ENCODE results near the gene CNGB1. TPM values are rescaled to one million over a fixed set of nuclear protein-coding genes. Genes with fewer than 3 reads are reported as not detected.
A peak's percentile ranks its signal among the peaks of the same experiment; 100 is the strongest.

CNGB1 gene
- total and polyA plus RNA-seq, 4 donors, result not detected

GRCh38 chr16:57940382-57940966 lies 30.5 kb downstream of the CNGB1 start:
- 93 to 99% methylated on average over 5 of the region's 5 CpGs for WGBS, 2 donors
- H3K4me3 ChIP-seq (ENCODE audit: low read length in 2 of 2), result no peak overlapping the region
- intact Hi-C loops (cut with DNase I), result no loop called here
- ATAC-seq (ENCODE audit: low FRiP score) (no peak), DNase-seq (no peak)
- H3K9me3 ChIP-seq (ENCODE audit: control insufficient read depth, low read length), result no peaks in the 10 kb centered on the region
- no peaks in the 10 kb centered on the region for H3K36me3 ChIP-seq (ENCODE audit: control insufficient read depth in 1 of 2, insufficient read depth in 2 of 2, low read length in 1 of 2)
- no peak overlapping the region for H3K27ac ChIP-seq (ENCODE audit: low read depth in 1 of 2, low read length in 2 of 2)
- no peaks in the 10 kb centered on the region for H3K27me3 ChIP-seq (ENCODE audit: control insufficient read depth in 1 of 2, insufficient read depth in 2 of 2, low read length in 1 of 2)
- no peaks in the 10 kb centered on the region for H3K4me1 ChIP-seq (ENCODE audit: control insufficient read depth in 1 of 2, insufficient read depth in 2 of 2, low read length in 2 of 2)

GRCh38 chr16:57939872-57940224 lies 31.1 kb downstream of the CNGB1 start:
- Histone ChIP-seq H3K9me3 (ENCODE audit: control insufficient read depth, low read length) (no peaks in the 10 kb centered on the region), H3K36me3 (ENCODE audit: control insufficient read depth in 1 of 2, insufficient read depth in 2 of 2, low read length in 1 of 2) (no peaks in the 10 kb centered on the region), H3K27ac (ENCODE audit: low read depth in 1 of 2, low read length in 2 of 2) (no peak overlapping the region), H3K27me3 (ENCODE audit: control insufficient read depth in 1 of 2, insufficient read depth in 2 of 2, low read length in 1 of 2) (no peaks in the 10 kb centered on the region), H3K4me3 (ENCODE audit: low read length in 2 of 2) (no peak overlapping the region), H3K4me1 (ENCODE audit: control insufficient read depth in 1 of 2, insufficient read depth in 2 of 2, low read length in 2 of 2) (no peaks in the 10 kb centered on the region)
- WGBS, 2 donors, result 90 to 93% methylated on average over 9 to 10 of the region's 10 CpGs
- no peak for ATAC-seq (ENCODE audit: low FRiP score)
- no peak for DNase-seq
- intact Hi-C loops (cut with DNase I), result no loop called here

- H3K4me1 ChIP-seq (ENCODE audit: control insufficient read depth in 1 of 2, insufficient read depth in 2 of 2, low read length in 2 of 2), result no peaks in the 10 kb centered on the region
- H3K27me3 ChIP-seq (ENCODE audit: control insufficient read depth in 1 of 2, insufficient read depth in 2 of 2, low read length in 1 of 2), result no peaks in the 10 kb centered on the region
- H3K27ac ChIP-seq (ENCODE audit: low read depth in 1 of 2, low read length in 2 of 2), result no peak overlapping the region
- peak; percentile 62 for ATAC-seq (ENCODE audit: low FRiP score)
- H3K9me3 ChIP-seq (ENCODE audit: control insufficient read depth, low read length), result no peaks in the 10 kb centered on the region
- 44 to 48% methylated on average over 13 of the region's 13 CpGs for WGBS, 2 donors
- H3K4me3 ChIP-seq (ENCODE audit: low read length in 2 of 2), result no peak overlapping the region
- DNase-seq, result peak; percentile 84 to 88
- no peaks in the 10 kb centered on the region for H3K36me3 ChIP-seq (ENCODE audit: control insufficient read depth in 1 of 2, insufficient read depth in 2 of 2, low read length in 1 of 2)
- intact Hi-C loops (cut with DNase I), result no loop called here
Observed at GRCh38 chr16:57938936-57939871, 31.7 kb downstream of the CNGB1 start.

GRCh38 chr16:57938484-57938883 lies 32.4 kb downstream of the CNGB1 start:
- Histone ChIP-seq H3K27me3 (ENCODE audit: control insufficient read depth in 1 of 2, insufficient read depth in 2 of 2, low read length in 1 of 2) (no peaks in the 10 kb centered on the region), H3K4me1 (ENCODE audit: control insufficient read depth in 1 of 2, insufficient read depth in 2 of 2, low read length in 2 of 2) (no peaks in the 10 kb centered on the region), H3K27ac (ENCODE audit: low read depth in 1 of 2, low read length in 2 of 2) (no peak overlapping the region), H3K4me3 (ENCODE audit: low read length in 2 of 2) (no peak overlapping the region), H3K36me3 (ENCODE audit: control insufficient read depth in 1 of 2, insufficient read depth in 2 of 2, low read length in 1 of 2) (no peaks in the 10 kb centered on the region), H3K9me3 (ENCODE audit: control insufficient read depth, low read length) (no peaks in the 10 kb centered on the region)
- 96% methylated on average over 6 of the region's 6 CpGs for whole genome bisulfite sequencing, 2 donors
- DNase-seq, result no peak
- intact Hi-C loops (cut with DNase I), result no loop called here
- no peak for ATAC-seq (ENCODE audit: low FRiP score)

- intact Hi-C loops (cut with DNase I), result no loop called here
- WGBS, 2 donors, result 82 to 93% methylated on average over 4 of the region's 4 CpGs
- no peak for ATAC-seq (ENCODE audit: low FRiP score)
Observed at GRCh38 chr16:57937861-57938260, 33.1 kb downstream of the CNGB1 start.

GRCh38 chr16:57935904-57936303 lies 35.0 kb downstream of the CNGB1 start:
- no peaks in the 10 kb centered on the region for H3K9me3 ChIP-seq (ENCODE audit: control insufficient read depth, low read length)
- no peaks in the 10 kb centered on the region for H3K27me3 ChIP-seq (ENCODE audit: control insufficient read depth in 1 of 2, insufficient read depth in 2 of 2, low read length in 1 of 2)
- ATAC-seq (ENCODE audit: low FRiP score), result no peak
- no peak for DNase-seq
- intact Hi-C loops (cut with DNase I), result no loop called here
- WGBS, 2 donors, result 66 to 67% methylated on average over 4 of the region's 4 CpGs
- no peaks in the 10 kb centered on the region for H3K36me3 ChIP-seq (ENCODE audit: control insufficient read depth in 1 of 2, insufficient read depth in 2 of 2, low read length in 1 of 2)
- no peaks in the 10 kb centered on the region for H3K4me1 ChIP-seq (ENCODE audit: control insufficient read depth in 1 of 2, insufficient read depth in 2 of 2, low read length in 2 of 2)
- no peak overlapping the region for H3K4me3 ChIP-seq (ENCODE audit: low read length in 2 of 2)
- no peak overlapping the region for H3K27ac ChIP-seq (ENCODE audit: low read depth in 1 of 2, low read length in 2 of 2)

More at GRCh38 chr16:57937861-57938260, 33.1 kb downstream of the CNGB1 start:
- Histone ChIP-seq H3K27me3 (ENCODE audit: control insufficient read depth in 1 of 2, insufficient read depth in 2 of 2, low read length in 1 of 2) (no peaks in the 10 kb centered on the region), H3K4me1 (ENCODE audit: control insufficient read depth in 1 of 2, insufficient read depth in 2 of 2, low read length in 2 of 2) (no peaks in the 10 kb centered on the region), H3K9me3 (ENCODE audit: control insufficient read depth, low read length) (no peaks in the 10 kb centered on the region), H3K4me3 (ENCODE audit: low read length in 2 of 2) (no peak overlapping the region), H3K36me3 (ENCODE audit: control insufficient read depth in 1 of 2, insufficient read depth in 2 of 2, low read length in 1 of 2) (no peaks in the 10 kb centered on the region), H3K27ac (ENCODE audit: low read depth in 1 of 2, low read length in 2 of 2) (no peak overlapping the region)
- no peak for DNase-seq

- Histone ChIP-seq H3K36me3 (ENCODE audit: control insufficient read depth in 1 of 2, insufficient read depth in 2 of 2, low read length in 1 of 2) (no peaks in the 10 kb centered on the region), H3K9me3 (ENCODE audit: control insufficient read depth, low read length) (no peaks in the 10 kb centered on the region), H3K4me1 (ENCODE audit: control insufficient read depth in 1 of 2, insufficient read depth in 2 of 2, low read length in 2 of 2) (no peaks in the 10 kb centered on the region), H3K27me3 (ENCODE audit: control insufficient read depth in 1 of 2, insufficient read depth in 2 of 2, low read length in 1 of 2) (no peaks in the 10 kb centered on the region), H3K4me3 (ENCODE audit: low read length in 2 of 2) (no peak overlapping the region), H3K27ac (ENCODE audit: low read depth in 1 of 2, low read length in 2 of 2) (no peak overlapping the region)
- no peak for DNase-seq
- ATAC-seq (ENCODE audit: low FRiP score), result no peak
- intact Hi-C loops (cut with DNase I), result no loop called here
- WGBS, 2 donors, result 77 to 87% methylated on average over 2 of the region's 2 CpGs
Observed at GRCh38 chr16:57930533-57930932, 40.4 kb downstream of the CNGB1 start.

- intact Hi-C loops (cut with DNase I), result no loop called here
- Histone ChIP-seq H3K27me3 (ENCODE audit: control insufficient read depth in 1 of 2, insufficient read depth in 2 of 2, low read length in 1 of 2) (no peaks in the 10 kb centered on the region), H3K9me3 (ENCODE audit: control insufficient read depth, low read length) (no peaks in the 10 kb centered on the region), H3K36me3 (ENCODE audit: control insufficient read depth in 1 of 2, insufficient read depth in 2 of 2, low read length in 1 of 2) (no peaks in the 10 kb centered on the region), H3K27ac (ENCODE audit: low read depth in 1 of 2, low read length in 2 of 2) (no peak overlapping the region), H3K4me1 (ENCODE audit: control insufficient read depth in 1 of 2, insufficient read depth in 2 of 2, low read length in 2 of 2) (no peaks in the 10 kb centered on the region), H3K4me3 (ENCODE audit: low read length in 2 of 2) (no peak overlapping the region)
- DNase-seq (no peak), ATAC-seq (ENCODE audit: low FRiP score) (no peak)
- WGBS, 2 donors, result 83 to 91% methylated on average over 3 of the region's 3 CpGs
Observed at GRCh38 chr16:57929250-57929649, 41.7 kb downstream of the CNGB1 start.

- Histone ChIP-seq H3K4me1 (ENCODE audit: control insufficient read depth in 1 of 2, insufficient read depth in 2 of 2, low read length in 2 of 2) (no peaks in the 10 kb centered on the region), H3K36me3 (ENCODE audit: control insufficient read depth in 1 of 2, insufficient read depth in 2 of 2, low read length in 1 of 2) (no peaks in the 10 kb centered on the region), H3K27ac (ENCODE audit: low read depth in 1 of 2, low read length in 2 of 2) (no peak overlapping the region), H3K9me3 (ENCODE audit: control insufficient read depth, low read length) (no peaks in the 10 kb centered on the region), H3K4me3 (ENCODE audit: low read length in 2 of 2) (no peak overlapping the region), H3K27me3 (ENCODE audit: control insufficient read depth in 1 of 2, insufficient read depth in 2 of 2, low read length in 1 of 2) (no peaks in the 10 kb centered on the region)
- intact Hi-C loops (cut with DNase I), result no loop called here
- no peak for ATAC-seq (ENCODE audit: low FRiP score)
- no peak for DNase-seq
- 91% methylated on average over 2 of the region's 2 CpGs for WGBS, 2 donors
Observed at GRCh38 chr16:57926041-57926440, 44.9 kb downstream of the CNGB1 start.

Data from aorta (tissue), 5 donors.